ENCODE data around the gene FGF14.
"Not testable (repeated sequence)": the region's sequence is repeated elsewhere in the genome, so short reads cannot be mapped to it uniquely, and the experiment has no call there.

FGF14 gene

GRCh38 chr13:102100234-102100633 is 301.6 kb downstream of the FGF14 start:
- in situ Hi-C loops (cut with MboI; ENCODE audit: low pct_unique_long_range_greater_than_20kb, low sequenced_read_pairs): no loop called here

GRCh38 chr13:102097708-102098107 is 304.1 kb downstream of the FGF14 start:
- in situ Hi-C loops (cut with MboI; ENCODE audit: low pct_unique_long_range_greater_than_20kb, low sequenced_read_pairs): no loop called here
- DNase-seq: no peak

More at GRCh38 chr13:102100234-102100633, 301.6 kb downstream of the FGF14 start:
- DNase-seq: no peak

GRCh38 chr13:102093288-102093687 is 308.6 kb downstream of the FGF14 start:
- DNase-seq; in situ Hi-C loops (cut with MboI; ENCODE audit: low pct_unique_long_range_greater_than_20kb, low sequenced_read_pairs): not testable (repeated sequence)

- no peak for DNase-seq
- in situ Hi-C loops (cut with MboI; ENCODE audit: low pct_unique_long_range_greater_than_20kb, low sequenced_read_pairs): no loop called here
These were observed 310.6 kb downstream of the FGF14 start for GRCh38 chr13:102091231-102091630.

GRCh38 chr13:102090532-102090931 is 311.3 kb downstream of the FGF14 start:
- in situ Hi-C loops (cut with MboI; ENCODE audit: low pct_unique_long_range_greater_than_20kb, low sequenced_read_pairs): no loop called here
- no peak for DNase-seq

- in situ Hi-C loops (cut with MboI; ENCODE audit: low pct_unique_long_range_greater_than_20kb, low sequenced_read_pairs): no loop called here
- no peak for DNase-seq
These were observed 312.1 kb downstream of the FGF14 start for GRCh38 chr13:102089722-102090121.

- in situ Hi-C loops (cut with MboI; ENCODE audit: low pct_unique_long_range_greater_than_20kb, low sequenced_read_pairs): no loop called here
- no peak for DNase-seq
These were observed 312.7 kb downstream of the FGF14 start for GRCh38 chr13:102089177-102089576.

GRCh38 chr13:102073251-102073650 is 328.6 kb downstream of the FGF14 start:
- no peak for DNase-seq
- in situ Hi-C loops (cut with MboI; ENCODE audit: low pct_unique_long_range_greater_than_20kb, low sequenced_read_pairs): no loop called here

GRCh38 chr13:102071711-102072110 is 330.1 kb downstream of the FGF14 start:
- in situ Hi-C loops (cut with MboI; ENCODE audit: low pct_unique_long_range_greater_than_20kb, low sequenced_read_pairs): no loop called here

GRCh38 chr13:102068323-102068722 is 333.5 kb downstream of the FGF14 start:
- in situ Hi-C loops (cut with MboI; ENCODE audit: low pct_unique_long_range_greater_than_20kb, low sequenced_read_pairs); DNase-seq: not testable (repeated sequence)

More at GRCh38 chr13:102071711-102072110, 330.1 kb downstream of the FGF14 start:
- DNase-seq: no peak

GRCh38 chr13:102055090-102055779 is 346.6 kb downstream of the FGF14 start:
- in situ Hi-C loops (cut with MboI; ENCODE audit: low pct_unique_long_range_greater_than_20kb, low sequenced_read_pairs): no loop called here

GRCh38 chr13:102049853-102050252 is 352.0 kb downstream of the FGF14 start:
- no peak for DNase-seq
- in situ Hi-C loops (cut with MboI; ENCODE audit: low pct_unique_long_range_greater_than_20kb, low sequenced_read_pairs): no loop called here

More at GRCh38 chr13:102055090-102055779, 346.6 kb downstream of the FGF14 start:
- DNase-seq: no peak

- in situ Hi-C loops (cut with MboI; ENCODE audit: low pct_unique_long_range_greater_than_20kb, low sequenced_read_pairs): no loop called here
- no peak for DNase-seq
These were observed 356.1 kb downstream of the FGF14 start for GRCh38 chr13:102045731-102046130.

- no peak for DNase-seq
- in situ Hi-C loops (cut with MboI; ENCODE audit: low pct_unique_long_range_greater_than_20kb, low sequenced_read_pairs): no loop called here
These were observed 359.1 kb downstream of the FGF14 start for GRCh38 chr13:102042746-102043145.

- in situ Hi-C loops (cut with MboI; ENCODE audit: low pct_unique_long_range_greater_than_20kb, low sequenced_read_pairs): no loop called here
- no peak for DNase-seq
These were observed 360.3 kb downstream of the FGF14 start for GRCh38 chr13:102041544-102041943.

GRCh38 chr13:102040812-102041211 is 361.0 kb downstream of the FGF14 start:
- DNase-seq: no peak
- in situ Hi-C loops (cut with MboI; ENCODE audit: low pct_unique_long_range_greater_than_20kb, low sequenced_read_pairs): no loop called here

- no peak for DNase-seq
- in situ Hi-C loops (cut with MboI; ENCODE audit: low pct_unique_long_range_greater_than_20kb, low sequenced_read_pairs): no loop called here
These were observed 362.6 kb downstream of the FGF14 start for GRCh38 chr13:102039264-102039663.

- in situ Hi-C loops (cut with MboI; ENCODE audit: low pct_unique_long_range_greater_than_20kb, low sequenced_read_pairs): no loop called here
- DNase-seq: no peak
These were observed 363.1 kb downstream of the FGF14 start for GRCh38 chr13:102038787-102039186.

GRCh38 chr13:102035969-102036368 is 365.9 kb downstream of the FGF14 start:
- in situ Hi-C loops (cut with MboI; ENCODE audit: low pct_unique_long_range_greater_than_20kb, low sequenced_read_pairs): no loop called here
- no peak for DNase-seq

GRCh38 chr13:102033857-102034331 is 368.0 kb downstream of the FGF14 start:
- DNase-seq: no peak

GRCh38 chr13:102033386-102033785 is 368.5 kb downstream of the FGF14 start:
- in situ Hi-C loops (cut with MboI; ENCODE audit: low pct_unique_long_range_greater_than_20kb, low sequenced_read_pairs): no loop called here
- DNase-seq: no peak

More at GRCh38 chr13:102033857-102034331, 368.0 kb downstream of the FGF14 start:
- in situ Hi-C loops (cut with MboI; ENCODE audit: low pct_unique_long_range_greater_than_20kb, low sequenced_read_pairs): no loop called here
